ENCODE results near the gene E2F6. TPM values are rescaled to one million over a fixed set of nuclear protein-coding genes. Genes with fewer than 3 reads are reported as not detected.

The E2F6 gene
- total and polyA plus RNA-seq, 2 of the 8 experiments (the other 6 are each of a cell fraction or from before 2014, with no cell fraction given): 8.3 to 14.9 TPM

GRCh38 chr2:11515490-11515981, 49.6 kb upstream of the E2F6 start (continued):
- no peak for TF ChIP-seq ATF2 (IDR thresholded peaks at IDR 0.05; ENCODE audit: low read length)
- TF ChIP-seq ATF3 (IDR thresholded peaks at IDR 0.05; ENCODE audit: insufficient read depth, low read depth, low read length): no peak
- no peak for TF ChIP-seq GTF2F1 (IDR thresholded peaks at IDR 0.05; ENCODE audit: borderline replicate concordance, low read depth, low read length)
- no peak for TF ChIP-seq POLR2AphosphoS5 (IDR thresholded peaks at IDR 0.05; ENCODE audit: low read depth, low read length)
- TF ChIP-seq TAF1 (IDR thresholded peaks at IDR 0.05; ENCODE audit: low read depth, low read length): no peak
- TF ChIP-seq NRF1 (IDR thresholded peaks at IDR 0.05; ENCODE audit: low read depth, low read length): no peak

Measured in H1 (cell line).